Skin epidermis (tissue), 12 donors: ENCODE results near the gene MCOLN1.
"Not testable (repeated sequence)": the region's sequence is repeated elsewhere in the genome, so short reads cannot be mapped to it uniquely, and the experiment has no call there.

Experiments used
- H3K27ac ChIP-seq, 21 experiments: fragments of 200-600 bp; sonication (generic) in 11 of 21; one replicate each; pipeline ENCODE4 v1.5.0; 2020; ENCODE audit warnings: mild to moderate bottlenecking in 3 of 21, inconsistent platforms in 2 of 21, moderate library complexity in 2 of 21
- H3K4me3 ChIP-seq, 7 experiments: fragments of 200-600 bp; sonication (generic) in 2 of 7; one replicate each; pipeline ENCODE4 v1.5.0; 2020; ENCODE audit warnings: inconsistent platforms in 2 of 7, mild to moderate bottlenecking in 2 of 7, moderate library complexity in 1 of 7

The MCOLN1 gene

GRCh38 chr19:7558667-7559066, 36.2 kb downstream of the MCOLN1 start:
- Histone ChIP-seq H3K27ac (no peak overlapping the region), H3K4me3 (no peak overlapping the region)

- no peak overlapping the region for H3K27ac ChIP-seq
- no peak overlapping the region for H3K4me3 ChIP-seq
Observed at GRCh38 chr19:7559102-7559501, 36.7 kb downstream of the MCOLN1 start.

GRCh38 chr19:7560255-7560654, 37.8 kb downstream of the MCOLN1 start:
- Histone ChIP-seq H3K4me3 (no peak overlapping the region), H3K27ac (no peak overlapping the region)

- H3K27ac ChIP-seq, result no peak overlapping the region
- H3K4me3 ChIP-seq, result no peak overlapping the region
Observed at GRCh38 chr19:7561325-7561724, 38.9 kb downstream of the MCOLN1 start.

GRCh38 chr19:7562646-7563393, 40.4 kb downstream of the MCOLN1 start:
- H3K27ac ChIP-seq, result no peak overlapping the region
- no peak overlapping the region for H3K4me3 ChIP-seq

- H3K4me3 ChIP-seq, result no peak overlapping the region
- no peak overlapping the region for H3K27ac ChIP-seq
Observed at GRCh38 chr19:7564866-7565265, 42.4 kb downstream of the MCOLN1 start.

- H3K4me3 ChIP-seq, result no peak overlapping the region
- no peak overlapping the region for H3K27ac ChIP-seq
Observed at GRCh38 chr19:7565332-7565731, 42.9 kb downstream of the MCOLN1 start.

GRCh38 chr19:7570761-7571160, 48.3 kb downstream of the MCOLN1 start:
- Histone ChIP-seq H3K27ac (no peak overlapping the region), H3K4me3 (no peak overlapping the region)

- H3K4me3 ChIP-seq, result no peak overlapping the region
- H3K27ac ChIP-seq, result no peak overlapping the region
Observed at GRCh38 chr19:7575434-7576040, 53.1 kb downstream of the MCOLN1 start.

- H3K27ac ChIP-seq, H3K4me3 ChIP-seq: not testable (repeated sequence)
Observed at GRCh38 chr19:7577422-7577821, 55.0 kb downstream of the MCOLN1 start.

GRCh38 chr19:7578127-7578526, 55.7 kb downstream of the MCOLN1 start:
- Histone ChIP-seq H3K4me3 (no peak overlapping the region), H3K27ac (no peak overlapping the region)

- no peak overlapping the region for H3K27ac ChIP-seq
- no peak overlapping the region for H3K4me3 ChIP-seq
Observed at GRCh38 chr19:7579182-7579581, 56.8 kb downstream of the MCOLN1 start.

GRCh38 chr19:7582446-7582845, 60.0 kb downstream of the MCOLN1 start:
- Histone ChIP-seq H3K4me3 (no peak overlapping the region), H3K27ac (no peak overlapping the region)
